Mammary epithelial cell (primary cell): ENCODE results near the gene ALG1L2.
"Not testable (repeated sequence)": the region's sequence is repeated elsewhere in the genome, so short reads cannot be mapped to it uniquely, and the experiment has no call there.

ENCODE experiments used
- CTCF ChIP-seq, 2 donors: IDR thresholded peaks in 1 of 2; conservative IDR thresholded peaks in 1 of 2; 2 replicates each; pipeline ENCODE4 v1.5.1; 2011 to 2012; ENCODE audit warnings: inconsistent platforms in 2 of 2, low read length in 2 of 2, mild to moderate bottlenecking in 2 of 2, control low read depth in 1 of 2, low read depth in 1 of 2; ENCODE audit not compliant: insufficient read depth in 1 of 2; ENCODE audit errors: extremely low read depth in 1 of 2
- EZH2 ChIP-seq: IDR thresholded peaks from 2 replicates; pipeline ENCODE4 v1.6.1; 2012; ENCODE audit warnings: low read length, inconsistent platforms, borderline replicate concordance

- not testable (repeated sequence) for TF ChIP-seq CTCF (conservative IDR thresholded peaks at IDR 0.05 in 1 of 2, IDR thresholded peaks at IDR 0.05 in 1 of 2; ENCODE audit: extremely low read depth in 1 of 2, insufficient read depth in 1 of 2, low read depth in 1 of 2, low read length in 2 of 2); EZH2
Observed at GRCh38 chr3:130058716-130059115, 22.9 kb upstream of the ALG1L2 start.
